Large intestine (tissue), 12 donors: ENCODE measurements around the gene ZNF350. TPM values are rescaled to one million over a fixed set of nuclear protein-coding genes. Genes with fewer than 3 reads are reported as not detected.
A peak's percentile ranks its signal among the peaks of the same experiment; 100 is the strongest.
"Not testable (repeated sequence)": the region's sequence is repeated elsewhere in the genome, so short reads cannot be mapped to it uniquely, and the experiment has no call there.

Experiments used
- DNase-seq, 2 donors: peaks; one replicate each; pipeline versions ENCODE4 v3.0.0 to v3.0.0-alpha.2; 2013
- H3K27ac ChIP-seq: one replicate; pipeline ENCODE4 v1.5.1; 2013; ENCODE audit warnings: low read length
- H3K27me3 ChIP-seq: 2 replicates; pipeline ENCODE4 v1.6.1; 2013; ENCODE audit warnings: low read length; ENCODE audit not compliant: control insufficient read depth, insufficient read depth
- H3K36me3 ChIP-seq: 2 replicates; pipeline ENCODE4 v1.6.1; 2013; ENCODE audit warnings: low read length; ENCODE audit not compliant: control insufficient read depth, insufficient read depth
- H3K4me1 ChIP-seq: one replicate; pipeline ENCODE4 v1.6.1; 2013; ENCODE audit warnings: low read length; ENCODE audit not compliant: control insufficient read depth, insufficient read depth
- H3K4me3 ChIP-seq: one replicate; pipeline ENCODE4 v1.5.1; 2013; ENCODE audit warnings: low read length
- H3K9me3 ChIP-seq: one replicate; pipeline ENCODE4 v1.6.1; 2013; ENCODE audit warnings: mild to moderate bottlenecking, low read depth, low read length, moderate library complexity; ENCODE audit not compliant: control insufficient read depth
- WGBS: methylation state at CpG from one replicate; pipeline ENCODE4 v1.1.5; 2013; ENCODE audit warnings: low lambda C conversion rate; ENCODE audit not compliant: insufficient coverage; 5-methylcytosine and 5-hydroxymethylcytosine counted together
- long read RNA-seq, 11 donors: transcript quantifications; one replicate each; lab custom pipeline, GENCODE V29; 2026
- polyA plus RNA-seq: library from polyadenylated mRNA; unstranded; fragments of 120-200 nt; gene quantifications from one replicate; pipeline ENCODE4 v1.2.1, GENCODE V29; 2013

The ZNF350 gene
- 12.2 TPM for polyA plus RNA-seq
- long read RNA-seq, donor 1, partial matches to known transcripts: 0 of 1 reads
- long read RNA-seq, donor 1, other reads (novel, unspliced or antisense): 0 of 1 reads
- long read RNA-seq, donor 2, partial matches to known transcripts: 0 of 2 reads
- long read RNA-seq, donor 2, other reads (novel, unspliced or antisense): 0 of 2 reads
- long read RNA-seq, donor 3, partial matches to known transcripts: 0 of 3 reads
- long read RNA-seq, donor 3, other reads (novel, unspliced or antisense): 0 of 3 reads
- long read RNA-seq, donor 4: 0 reads
- long read RNA-seq, donor 5, transcript ZNF350-201 (5 exons, 2,338 nt): major isoform, 5 of 5 reads
- long read RNA-seq, donor 5, partial matches to known transcripts: 0 of 5 reads
- long read RNA-seq, donor 5, other reads (novel, unspliced or antisense): 0 of 5 reads
- long read RNA-seq, donor 6, partial matches to known transcripts: 0 of 4 reads
- long read RNA-seq, donor 6, other reads (novel, unspliced or antisense): 0 of 4 reads
- long read RNA-seq, donor 7, partial matches to known transcripts: 0 of 1 reads
- long read RNA-seq, donor 7, other reads (novel, unspliced or antisense): 0 of 1 reads
- long read RNA-seq, donor 8, transcript ZNF350-201 (5 exons, 2,338 nt): major isoform, 5 of 7 reads
- long read RNA-seq, donor 8, partial matches to known transcripts: 0 of 7 reads
- long read RNA-seq, donor 8, other reads (novel, unspliced or antisense): 0 of 7 reads
- long read RNA-seq, donor 9, partial matches to known transcripts: 0 of 3 reads
- long read RNA-seq, donor 9, other reads (novel, unspliced or antisense): 0 of 3 reads
- long read RNA-seq, donor 10, partial matches to known transcripts: 0 of 3 reads
- long read RNA-seq, donor 10, other reads (novel, unspliced or antisense): 0 of 3 reads
- long read RNA-seq, donor 11, partial matches to known transcripts: 0 of 4 reads
- long read RNA-seq, donor 11, other reads (novel, unspliced or antisense): 0 of 4 reads

DNA sequence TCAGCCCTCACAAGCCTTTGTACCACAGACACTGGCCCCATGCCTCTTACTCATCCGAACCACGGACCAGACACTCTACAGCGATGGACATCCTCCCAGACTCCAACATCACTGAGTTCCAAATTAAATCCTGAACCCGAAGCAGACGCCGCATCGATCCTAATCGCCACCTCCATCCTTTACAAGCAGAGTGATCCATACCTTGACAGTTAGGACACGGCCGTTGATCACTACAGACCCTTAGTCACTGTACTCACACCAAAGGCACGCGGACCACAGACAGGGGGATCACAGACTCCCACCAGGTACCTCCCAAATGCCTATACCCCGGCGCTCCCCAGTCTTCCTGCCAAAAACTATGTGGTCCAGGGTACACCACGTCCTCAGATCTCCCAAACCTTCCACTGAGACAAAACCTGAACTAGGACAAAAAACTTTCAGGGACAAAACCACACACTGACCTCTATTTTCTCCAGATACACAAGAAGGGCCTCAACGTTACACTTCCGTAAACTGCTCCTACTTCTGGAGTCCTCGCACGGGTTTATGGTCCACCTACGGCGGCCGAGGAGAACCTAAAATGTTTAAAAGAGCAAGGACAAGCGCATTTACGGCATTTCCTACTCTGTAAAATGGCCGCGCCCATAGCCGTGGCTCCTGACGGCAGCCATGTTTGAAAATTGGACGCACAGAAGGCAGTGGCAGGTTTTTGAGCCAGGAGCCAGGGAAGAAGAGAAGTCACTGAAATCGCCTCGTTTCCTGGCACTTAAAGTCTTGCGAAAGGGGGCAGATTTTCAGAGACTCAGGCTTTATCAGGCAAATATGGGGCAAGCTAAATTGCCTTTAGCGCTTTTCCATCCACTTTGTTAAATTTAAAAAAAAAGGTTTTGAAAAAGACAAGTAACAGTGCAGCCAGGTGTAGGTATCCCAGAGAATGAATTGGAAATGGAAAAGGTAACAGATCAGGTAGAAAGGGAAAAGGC, at the start of gene ZNF350:
Gene ZNF350, minus strand, starts transcription at position 532 of the 983 bp plus-strand sequence. CDS start 12,480 bp downstream, outside the sequence.
- H3K4me3 ChIP-seq: peak within 1 kb of the TSS; percentile 86
- DNase-seq: peak; percentile 94 to 98
- H3K36me3 ChIP-seq: peaks cover 6% of the 10 kb centered on the region
- WGBS: no CpG with 5 or more reads among the region's 33 CpGs
- peak within 1 kb of the TSS; percentile 68 for H3K27ac ChIP-seq
- no peaks in the 10 kb centered on the region for H3K27me3 ChIP-seq
- H3K4me1 ChIP-seq: no peaks in the 10 kb centered on the region
- peaks cover 38% of the 10 kb centered on the region for H3K9me3 ChIP-seq

DNA sequence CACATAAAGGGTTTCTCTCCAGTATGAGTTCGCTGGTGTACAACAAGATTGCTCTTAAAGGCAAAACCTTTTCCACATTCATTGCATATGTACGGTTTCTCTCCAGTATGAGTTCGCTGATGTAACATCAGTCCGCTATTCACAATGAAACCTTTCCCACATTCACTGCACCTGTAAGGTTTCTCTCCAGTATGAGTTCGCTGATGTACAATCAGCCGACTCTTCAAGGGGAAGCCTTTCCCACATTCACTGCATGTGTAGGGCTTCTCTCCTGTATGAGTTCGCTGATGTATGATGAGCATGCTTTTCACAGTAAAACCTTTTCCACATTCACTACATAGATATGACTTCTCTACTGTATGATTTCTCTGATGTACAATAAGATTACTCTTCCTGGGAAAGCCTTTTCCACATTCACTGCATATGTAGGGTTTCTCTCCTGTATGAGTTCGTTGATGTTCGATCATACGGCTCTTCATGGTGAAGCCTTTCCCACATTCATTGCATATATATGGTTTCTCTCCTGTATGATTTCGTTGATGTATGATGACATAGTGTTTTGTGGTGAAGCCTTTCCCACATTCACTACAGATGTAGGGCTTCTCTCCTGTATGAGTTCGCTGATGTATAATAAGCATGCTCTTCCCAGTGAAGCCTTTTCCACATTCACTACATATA, 47.5 kb upstream of the ZNF350 start:
- H3K4me1 ChIP-seq: no peaks in the 10 kb centered on the region
- no peak overlapping the region for H3K4me3 ChIP-seq
- peaks cover 50% of the 10 kb centered on the region for H3K36me3 ChIP-seq
- 94% methylated on average over 5 of the region's 12 CpGs for WGBS
- H3K27me3 ChIP-seq: no peaks in the 10 kb centered on the region
- DNase-seq: no peak
- H3K27ac ChIP-seq: no peak overlapping the region
- H3K9me3 ChIP-seq: peaks cover 49% of the 10 kb centered on the region

DNA sequence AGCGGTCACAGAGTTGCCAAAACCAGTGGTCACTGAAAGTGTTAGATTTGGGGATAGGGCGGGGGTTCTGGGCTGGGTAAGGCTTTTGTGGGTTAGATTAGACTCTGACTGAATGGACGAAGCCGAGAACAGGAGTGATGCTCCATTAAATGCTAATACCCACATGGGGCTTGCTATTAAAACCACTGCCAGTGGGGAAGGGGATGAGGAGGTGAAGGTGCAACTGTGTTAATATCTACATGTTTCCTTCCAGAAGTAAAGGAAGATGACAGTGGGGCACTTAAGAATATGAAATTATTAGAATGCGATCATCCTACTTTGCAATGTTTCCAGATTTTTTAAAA, 42.1 kb upstream of the ZNF350 start:
- peaks cover 25% of the 10 kb centered on the region for H3K9me3 ChIP-seq
- no CpG with 5 or more reads among the region's 5 CpGs for WGBS
- H3K27ac ChIP-seq: peak overlapping the region; percentile 97
- H3K4me3 ChIP-seq: peak overlapping the region; percentile 91
- H3K27me3 ChIP-seq: no peaks in the 10 kb centered on the region
- no peaks in the 10 kb centered on the region for H3K4me1 ChIP-seq
- DNase-seq: no peak
- H3K36me3 ChIP-seq: peaks cover 24% of the 10 kb centered on the region

DNA sequence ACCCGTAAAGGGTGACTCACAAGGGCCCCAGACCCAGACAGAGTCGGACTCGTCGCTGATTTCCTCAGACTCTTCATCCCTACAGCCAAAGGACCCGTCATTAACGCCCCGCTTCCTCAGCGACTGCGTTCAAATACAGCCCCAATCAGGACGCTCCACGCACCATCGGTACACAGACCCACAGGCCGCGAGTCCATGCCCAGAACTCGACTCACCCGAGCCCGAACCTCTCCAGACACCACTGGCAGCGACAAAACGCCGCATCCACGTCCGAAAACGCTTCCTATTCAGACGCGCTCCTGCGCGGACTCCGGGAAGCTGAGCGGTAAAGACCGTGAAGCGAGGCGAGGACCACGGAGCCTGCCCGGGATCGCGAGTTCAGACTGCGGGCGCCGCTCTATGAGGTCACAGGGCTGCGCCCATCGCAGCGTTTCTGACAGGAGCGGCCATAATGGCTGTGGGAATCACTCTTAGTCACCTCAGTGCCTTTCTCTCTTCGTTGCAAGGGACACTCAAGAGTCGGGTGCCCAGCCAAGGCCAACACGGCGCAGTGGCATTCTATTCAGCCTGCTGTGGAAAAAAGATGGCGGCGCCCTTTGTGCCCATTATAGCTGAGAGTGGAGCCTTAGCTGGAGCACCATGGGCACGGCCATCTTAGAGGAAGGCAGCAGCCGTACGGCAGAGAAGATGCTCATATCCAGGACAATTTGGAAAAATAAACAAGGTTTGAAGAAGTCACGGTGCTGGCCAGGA, 41.6 kb upstream of the ZNF350 start, which contains the start of gene ZNF614:
Gene ZNF614, minus strand, starts transcription at position 353 of the 753 bp plus-strand sequence. CDS start 2,634 bp downstream, outside the sequence.
- Histone ChIP-seq H3K27ac (peak within 1 kb of the TSS; percentile 97), H3K36me3 (peaks cover 28% of the 10 kb centered on the region), H3K4me1 (no peaks in the 10 kb centered on the region), H3K9me3 (peaks cover 24% of the 10 kb centered on the region), H3K27me3 (no peaks in the 10 kb centered on the region), H3K4me3 (peak within 1 kb of the TSS; percentile 91)
- DNase-seq: peak; percentile 81 to 96
- WGBS: no CpG with 5 or more reads among the region's 53 CpGs

DNA sequence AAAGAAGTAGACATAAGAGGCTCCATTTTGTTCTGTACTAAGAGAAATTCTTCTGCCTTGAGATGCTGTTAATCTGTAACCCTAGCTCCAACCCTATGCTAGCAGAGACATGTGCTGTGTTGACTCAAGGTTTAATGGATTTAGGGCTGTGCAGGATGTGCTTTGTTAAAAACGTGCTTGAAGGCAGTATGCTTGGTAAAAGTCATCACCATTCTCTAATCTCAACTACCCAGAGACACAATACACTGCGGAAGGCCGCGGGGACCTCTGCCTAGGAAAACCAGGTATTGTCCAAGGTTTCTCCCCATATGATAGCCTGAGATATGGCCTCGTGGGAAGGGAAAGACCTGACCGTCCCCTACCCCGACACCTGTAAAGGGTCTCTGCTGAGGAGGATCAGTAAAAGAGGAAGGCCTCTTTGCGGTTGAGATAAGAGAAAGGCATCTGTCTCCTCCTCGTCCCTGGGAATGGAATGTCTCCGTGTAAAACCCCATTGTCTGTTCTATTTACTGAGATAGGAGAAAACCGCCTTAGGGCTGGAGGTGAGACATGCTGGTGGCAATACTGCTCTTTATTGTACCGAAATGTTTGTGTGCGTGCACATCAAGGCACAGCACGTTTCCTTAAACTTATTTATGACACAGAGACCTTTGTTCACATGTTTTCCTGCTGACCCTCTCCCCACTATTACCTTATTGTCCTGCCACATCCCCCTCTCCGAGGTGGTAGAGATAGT, 39.8 kb upstream of the ZNF350 start:
- H3K4me1 ChIP-seq, DNase-seq, H3K4me3 ChIP-seq, H3K27me3 ChIP-seq, H3K27ac ChIP-seq: not testable (repeated sequence)
- Histone ChIP-seq H3K36me3 (peaks cover 38% of the 10 kb centered on the region), H3K9me3 (peaks cover 25% of the 10 kb centered on the region)
- WGBS: no CpG with 5 or more reads among the region's 15 CpGs

DNA sequence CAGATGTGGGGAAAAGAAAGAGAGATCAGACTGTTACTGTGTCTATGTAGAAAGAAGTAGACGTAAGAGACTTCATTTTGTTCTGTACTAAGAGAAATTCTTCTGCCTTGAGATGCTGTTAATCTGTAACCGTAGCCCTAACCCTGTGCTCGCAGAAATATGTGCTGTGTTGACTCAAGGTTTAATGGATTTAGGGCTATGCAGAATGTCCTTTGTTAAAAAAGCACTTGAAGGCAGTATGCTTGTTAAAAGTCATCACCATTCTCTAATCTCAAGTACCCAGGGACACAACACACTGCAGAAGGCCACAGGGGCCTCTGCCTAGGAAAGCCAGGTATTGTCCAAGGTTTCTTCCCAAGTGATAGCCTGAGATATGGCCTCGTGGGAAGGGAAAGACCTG, 37.8 kb upstream of the ZNF350 start:
- Histone ChIP-seq H3K9me3 (peaks cover 29% of the 10 kb centered on the region), H3K36me3 (peaks cover 56% of the 10 kb centered on the region)
- H3K4me3 ChIP-seq, H3K4me1 ChIP-seq, H3K27ac ChIP-seq, DNase-seq, H3K27me3 ChIP-seq: not testable (repeated sequence)
- WGBS: 80% methylated on average over 2 of the region's 4 CpGs

DNA sequence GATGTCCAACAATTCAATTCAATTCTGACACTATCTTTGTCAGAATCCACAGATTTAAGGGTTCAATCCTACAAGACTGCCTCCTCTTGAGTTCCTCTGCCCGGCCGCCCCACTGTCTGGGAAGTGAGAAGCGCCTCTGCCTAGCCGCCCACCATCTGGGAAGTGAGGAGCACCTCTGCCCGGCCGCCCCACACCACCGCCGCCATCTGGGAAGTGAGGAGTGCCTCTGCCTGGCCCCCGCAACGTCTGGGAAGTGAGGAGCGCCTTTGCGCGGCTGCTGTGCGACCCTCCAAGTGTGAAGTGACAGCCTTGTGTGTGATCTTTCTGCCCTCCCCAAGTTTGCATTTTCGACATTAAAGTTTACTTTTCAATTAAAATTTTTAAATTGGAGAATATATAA, 35.6 kb upstream of the ZNF350 start:
- WGBS: no CpG with 5 or more reads among the region's 15 CpGs
- Histone ChIP-seq H3K9me3 (peaks cover 42% of the 10 kb centered on the region), H3K27ac (no peak overlapping the region), H3K27me3 (no peaks in the 10 kb centered on the region), H3K4me1 (no peaks in the 10 kb centered on the region), H3K4me3 (no peak overlapping the region), H3K36me3 (peaks cover 71% of the 10 kb centered on the region)
- DNase-seq: no peak

DNA sequence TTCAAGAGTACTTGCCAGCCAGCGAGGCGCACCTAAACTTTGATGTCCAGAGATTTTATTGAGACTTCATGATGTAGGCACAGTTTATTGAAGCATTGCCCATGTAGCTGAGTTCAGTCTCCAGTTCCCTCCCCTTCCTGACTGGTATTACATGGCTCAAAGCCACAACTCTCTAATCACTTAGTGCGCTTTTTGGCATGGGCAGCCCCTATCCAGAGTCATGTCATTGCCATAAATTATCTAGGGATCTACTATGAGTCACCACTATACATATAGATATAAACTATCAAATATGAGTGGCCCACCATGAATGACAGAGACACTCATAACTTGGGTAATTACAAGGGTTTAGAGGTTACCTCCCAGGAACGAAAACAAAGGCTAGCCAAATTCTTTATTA, 33.9 kb upstream of the ZNF350 start:
- Histone ChIP-seq H3K4me3 (no peak overlapping the region), H3K9me3 (peaks cover 44% of the 10 kb centered on the region), H3K27me3 (no peaks in the 10 kb centered on the region), H3K36me3 (peaks cover 82% of the 10 kb centered on the region), H3K27ac (no peak overlapping the region), H3K4me1 (no peaks in the 10 kb centered on the region)
- DNase-seq: no peak
- WGBS: no CpG with 5 or more reads among the region's 4 CpGs
